Cardiac muscle cell (in vitro differentiated cells and primary cell): Measurements from ENCODE around the gene ZNF746. TPM values are rescaled to one million over a fixed set of nuclear protein-coding genes. Genes with fewer than 3 reads are reported as not detected.

Source experiments
- DNase-seq, 2 donors: peaks; one replicate each; pipeline versions ENCODE4 v3.0.0 to v3.0.0-alpha.2; 2010 to 2017; ENCODE audit warnings: low read depth in 1 of 2, low spot score in 1 of 2
- H3K27ac ChIP-seq: fragments of 200-600 bp; sonication (generic); 2 replicates; pipeline ENCODE4 v1.5.1; 2016
- H3K27me3 ChIP-seq: fragments of 200-600 bp; sonication (generic); 2 replicates; pipeline ENCODE4 v1.6.0; 2016; ENCODE audit warnings: control low read depth
- H3K36me3 ChIP-seq: fragments of 200-600 bp; sonication (generic); 2 replicates; pipeline ENCODE4 v1.5.1; 2016; ENCODE audit warnings: control low read depth
- H3K4me1 ChIP-seq: fragments of 200-600 bp; sonication (generic); 2 replicates; pipeline ENCODE4 v1.8.1; 2017; ENCODE audit warnings: low read depth, mild to moderate bottlenecking, mixed run types
- H3K4me3 ChIP-seq: fragments of 200-600 bp; sonication (generic); 2 replicates; pipeline ENCODE4 v1.5.1; 2016; ENCODE audit warnings: mild to moderate bottlenecking
- H3K9me3 ChIP-seq: fragments of 200-600 bp; sonication (generic); 2 replicates; pipeline ENCODE4 v1.5.1; 2017; ENCODE audit warnings: low read depth, mild to moderate bottlenecking, control low read depth
- CTCF ChIP-seq: IDR thresholded peaks from 2 replicates; pipeline ENCODE4 v1.5.1; 2012; ENCODE audit warnings: low read depth, mild to moderate bottlenecking, low read length
- polyA plus RNA-seq: library from polyadenylated mRNA; unstranded; fragments of >200 nt; fragmentation: Nextera tagmentation; extraction: Ambion mirVana; gene quantifications from 2 replicates; pipeline ENCODE4 v1.2.1, GENCODE V29; 2016
- total RNA-seq: library from RNA; depleted of rRNA; stranded (reverse); fragments of >200 nt; gene quantifications from 2 replicates; pipeline ENCODE4 v1.2.3, GENCODE V29; 2016

ZNF746 gene
- total and polyA plus RNA-seq, 2 experiments from 2014 or later = 19.7 to 32.9 TPM

- H3K36me3 ChIP-seq = no peaks in the 10 kb centered on the region
- no peak overlapping the region for H3K4me3 ChIP-seq
- DNase-seq = no peak
- H3K27me3 ChIP-seq = no peaks in the 10 kb centered on the region
- H3K9me3 ChIP-seq = no peaks in the 10 kb centered on the region
- no peak for TF ChIP-seq CTCF
- H3K4me1 ChIP-seq = peaks cover 3% of the 10 kb centered on the region
- no peak overlapping the region for H3K27ac ChIP-seq
These were observed 74.7 kb downstream of the ZNF746 start for GRCh38 chr7:149422914-149423301.

Other genes with a start within 250 kb of the ZNF746 start
- 12.7 and 26.4 TPM in 2 replicates for gene ZNF783, start 235.6 kb downstream of the ZNF746 start, total RNA-seq
- 12.8 and 18.7 TPM in 2 replicates for gene ZNF783, start 235.6 kb downstream of the ZNF746 start, polyA plus RNA-seq
- 16.0 and 19.5 TPM in 2 replicates for gene ZNF777, start 36.7 kb downstream of the ZNF746 start, total RNA-seq
- gene ZNF777, start 36.7 kb downstream of the ZNF746 start, polyA plus RNA-seq = 17.6 and 20.0 TPM in 2 replicates